ENCODE data around the gene THBS3. TPM values are rescaled to one million over a fixed set of nuclear protein-coding genes. Genes with fewer than 3 reads are reported as not detected.

Gene THBS3
- total and polyA plus RNA-seq, 2 donors (not counting 1 experiment from before 2014, with no cell fraction given), result 36.8 to 39.6 TPM

DNA sequence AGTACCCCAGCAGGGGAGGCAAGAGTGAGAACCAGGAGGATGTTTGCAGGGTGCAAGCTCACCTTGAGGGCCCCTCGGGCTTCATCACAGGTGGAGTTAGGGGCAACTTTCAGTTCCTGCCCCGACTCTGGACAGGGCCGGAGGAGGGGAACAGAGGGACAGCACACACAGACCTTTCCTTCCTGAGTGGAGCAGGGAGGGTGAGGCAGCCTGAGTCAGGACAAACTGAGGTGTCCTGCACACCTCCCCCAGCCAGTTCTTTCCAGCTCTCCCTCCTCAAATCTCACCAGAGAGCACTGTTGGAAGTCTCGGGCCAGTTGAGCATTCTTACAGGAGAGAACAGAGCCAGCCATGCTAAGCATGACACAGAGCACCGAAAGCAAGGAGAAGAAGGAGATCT is 46.1 kb upstream of the THBS3 start:
- Histone ChIP-seq H3K27me3 (ENCODE audit: control insufficient read depth, insufficient read depth, low read length) (no peaks in the 10 kb centered on the region), H3K4me3 (replicated peaks in 1 of 4; ENCODE audit: control extremely low read depth in 1 of 4, insufficient read depth in 1 of 4, low read depth in 3 of 4, low read length in 4 of 4) (peak overlapping the region; percentile 61 to 80 (median 71)), H3K9me3 (ENCODE audit: control insufficient read depth, insufficient read depth, low read depth, low read length) (no peaks in the 10 kb centered on the region), H3K36me3 (ENCODE audit: control insufficient read depth, insufficient read depth, low read length) (peaks cover 9% of the 10 kb centered on the region), H3K79me2 (ENCODE audit: control insufficient read depth, insufficient read depth, low read length) (peaks cover 16% of the 10 kb centered on the region), H3K9ac (ENCODE audit: insufficient read depth, low read length) (no peak overlapping the region), H4K20me1 (ENCODE audit: control insufficient read depth, extremely low read depth, insufficient read depth, low read length) (no peaks in the 10 kb centered on the region), H2AFZ (ENCODE audit: low read length) (no peak overlapping the region), H3K27ac (ENCODE audit: insufficient read depth, low read length) (no peak overlapping the region), H3K4me1 (ENCODE audit: control insufficient read depth, extremely low read depth, insufficient read depth, low read length) (peaks cover 13% of the 10 kb centered on the region), H3K4me2 (ENCODE audit: extremely low read depth, insufficient read depth, low read length) (peak overlapping the region; percentile 81)
- TF ChIP-seq EZH2 (IDR thresholded peaks at IDR 0.05; ENCODE audit: low read length, missing control alignments), result no peak
- TF ChIP-seq CTCF (conservative IDR thresholded peaks at IDR 0.05 in 1 of 2, IDR thresholded peaks at IDR 0.05 in 1 of 2; ENCODE audit: low read depth in 1 of 2, low read length in 2 of 2), result no peak
- DNase-seq (ENCODE audit: low read depth in 2 of 2), result no peak

GRCh38 chr1:155253208-155253607 is 45.5 kb upstream of the THBS3 start:
- Histone ChIP-seq H3K4me3 (replicated peaks in 1 of 4; ENCODE audit: control extremely low read depth in 1 of 4, insufficient read depth in 1 of 4, low read depth in 3 of 4, low read length in 4 of 4) (peak overlapping the region; percentile 61 to 80 (median 71)), H3K4me1 (ENCODE audit: control insufficient read depth, extremely low read depth, insufficient read depth, low read length) (peaks cover 13% of the 10 kb centered on the region), H3K36me3 (ENCODE audit: control insufficient read depth, insufficient read depth, low read length) (peaks cover 8% of the 10 kb centered on the region), H3K79me2 (ENCODE audit: control insufficient read depth, insufficient read depth, low read length) (peaks cover 16% of the 10 kb centered on the region), H3K27me3 (ENCODE audit: control insufficient read depth, insufficient read depth, low read length) (no peaks in the 10 kb centered on the region), H3K9me3 (ENCODE audit: control insufficient read depth, insufficient read depth, low read depth, low read length) (no peaks in the 10 kb centered on the region), H2AFZ (ENCODE audit: low read length) (no peak overlapping the region), H4K20me1 (ENCODE audit: control insufficient read depth, extremely low read depth, insufficient read depth, low read length) (no peaks in the 10 kb centered on the region), H3K9ac (ENCODE audit: insufficient read depth, low read length) (no peak overlapping the region), H3K4me2 (ENCODE audit: extremely low read depth, insufficient read depth, low read length) (peak overlapping the region; percentile 81), H3K27ac (ENCODE audit: insufficient read depth, low read length) (no peak overlapping the region)
- no peak for TF ChIP-seq EZH2 (IDR thresholded peaks at IDR 0.05; ENCODE audit: low read length, missing control alignments)
- TF ChIP-seq CTCF (conservative IDR thresholded peaks at IDR 0.05 in 1 of 2, IDR thresholded peaks at IDR 0.05 in 1 of 2; ENCODE audit: low read depth in 1 of 2, low read length in 2 of 2), result peak in 1 of 2 donors; percentile 5
- no peak for DNase-seq (ENCODE audit: low read depth in 2 of 2)

GRCh38 chr1:155251566-155251965 is 43.9 kb upstream of the THBS3 start:
- Histone ChIP-seq H4K20me1 (ENCODE audit: control insufficient read depth, extremely low read depth, insufficient read depth, low read length) (no peaks in the 10 kb centered on the region), H3K79me2 (ENCODE audit: control insufficient read depth, insufficient read depth, low read length) (peaks cover 16% of the 10 kb centered on the region), H3K9ac (ENCODE audit: insufficient read depth, low read length) (no peak overlapping the region), H3K27ac (ENCODE audit: insufficient read depth, low read length) (no peak overlapping the region), H3K9me3 (ENCODE audit: control insufficient read depth, insufficient read depth, low read depth, low read length) (no peaks in the 10 kb centered on the region), H3K4me3 (replicated peaks in 1 of 4; ENCODE audit: control extremely low read depth in 1 of 4, insufficient read depth in 1 of 4, low read depth in 3 of 4, low read length in 4 of 4) (no peak overlapping the region), H3K4me2 (ENCODE audit: extremely low read depth, insufficient read depth, low read length) (no peak overlapping the region), H3K36me3 (ENCODE audit: control insufficient read depth, insufficient read depth, low read length) (peaks cover 16% of the 10 kb centered on the region), H3K4me1 (ENCODE audit: control insufficient read depth, extremely low read depth, insufficient read depth, low read length) (peaks cover 13% of the 10 kb centered on the region), H3K27me3 (ENCODE audit: control insufficient read depth, insufficient read depth, low read length) (no peaks in the 10 kb centered on the region), H2AFZ (ENCODE audit: low read length) (no peak overlapping the region)
- DNase-seq (ENCODE audit: low read depth in 2 of 2), result no peak
- no peak for TF ChIP-seq EZH2 (IDR thresholded peaks at IDR 0.05; ENCODE audit: low read length, missing control alignments)
- TF ChIP-seq CTCF (conservative IDR thresholded peaks at IDR 0.05 in 1 of 2, IDR thresholded peaks at IDR 0.05 in 1 of 2; ENCODE audit: low read depth in 1 of 2, low read length in 2 of 2), result no peak

Data from fibroblast of lung (primary cell).